Dermis microvascular lymphatic vessel endothelial cell (primary cell): Measurements from ENCODE around the gene CNGA2. TPM values are rescaled to one million over a fixed set of nuclear protein-coding genes. Genes with fewer than 3 reads are reported as not detected.

Experiments
- total RNA-seq: library from RNA; depleted of rRNA; stranded (reverse); fragments of >200 nt; gene quantifications from 2 replicates; pipeline ENCODE4 v1.2.1, GENCODE V29; 2014

The CNGA2 gene
- total RNA-seq, 1 donor from 2014 or later, result not detected

Other genes with a start within 250 kb of the CNGA2 start
- gene PASD1, start 171.1 kb upstream of the CNGA2 start, total RNA-seq, result not detected in 2 replicates
- gene PRRG3, start 39.3 kb upstream of the CNGA2 start, total RNA-seq, result not detected in 2 replicates
- not detected in 2 replicates for gene FATE1, start 18.7 kb upstream of the CNGA2 start, total RNA-seq
- gene MAGEA4, start 178.1 kb downstream of the CNGA2 start, total RNA-seq, result not detected in 2 replicates
- 12.1 and 36.3 TPM in 2 replicates for gene GABRE, start 239.9 kb downstream of the CNGA2 start, total RNA-seq